ENCODE results near the gene CARNS1. TPM values are rescaled to one million over a fixed set of nuclear protein-coding genes. Genes with fewer than 3 reads are reported as not detected.

The CARNS1 gene
- total RNA-seq, 1 experiment from 2014 or later: 0.13 TPM

DNA sequence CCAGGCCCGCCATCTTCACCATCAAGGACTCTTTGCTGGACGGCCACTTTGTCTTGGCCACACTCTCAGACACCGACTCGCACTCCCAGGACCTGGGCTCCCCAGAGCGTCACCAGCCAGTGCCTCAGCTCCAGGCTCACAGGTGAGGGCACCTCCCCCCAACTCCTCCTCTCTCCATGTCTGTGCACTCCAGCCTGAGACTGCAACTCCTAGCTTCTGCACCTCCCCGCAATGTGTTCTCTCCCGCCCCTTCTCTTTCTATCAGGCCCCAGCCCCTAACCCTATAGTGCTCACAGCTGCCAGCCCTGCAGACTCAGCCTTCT, 19.3 kb upstream of the CARNS1 start:
- DNase-seq (ENCODE audit: low spot score): no peak
- POLR2A ChIA-PET (ENCODE audit: low non-redundant PET): interaction anchor here (0.6 kb wide), 1 partner anchor 23 kb away, joined by 9 read pairs; the partner anchor contains the start of gene CLCF1
- Histone ChIP-seq H3K9me3 (ENCODE audit: low read depth, low read length, poor library complexity, severe bottlenecking) (no peaks in the 10 kb centered on the region), H3K27ac (ENCODE audit: low read depth, low read length, poor library complexity, severe bottlenecking) (peak overlapping the region; percentile 37), H3K36me3 (ENCODE audit: insufficient read depth, low read length, poor library complexity, severe bottlenecking) (peaks cover 61% of the 10 kb centered on the region), H3K4me1 (ENCODE audit: insufficient read depth, low read length, poor library complexity, severe bottlenecking) (peaks cover 18% of the 10 kb centered on the region), H3K27me3 (replicated peaks; ENCODE audit: insufficient read depth, low read depth, low read length, poor library complexity) (no peaks in the 10 kb centered on the region), H3K4me3 (ENCODE audit: low read depth, low read length, poor library complexity, severe bottlenecking) (no peak overlapping the region)
- intact Hi-C loops (cut with micrococcal nuclease; ENCODE audit: unreplicated experiment): no loop called here
- TF ChIP-seq, protein P1, sequence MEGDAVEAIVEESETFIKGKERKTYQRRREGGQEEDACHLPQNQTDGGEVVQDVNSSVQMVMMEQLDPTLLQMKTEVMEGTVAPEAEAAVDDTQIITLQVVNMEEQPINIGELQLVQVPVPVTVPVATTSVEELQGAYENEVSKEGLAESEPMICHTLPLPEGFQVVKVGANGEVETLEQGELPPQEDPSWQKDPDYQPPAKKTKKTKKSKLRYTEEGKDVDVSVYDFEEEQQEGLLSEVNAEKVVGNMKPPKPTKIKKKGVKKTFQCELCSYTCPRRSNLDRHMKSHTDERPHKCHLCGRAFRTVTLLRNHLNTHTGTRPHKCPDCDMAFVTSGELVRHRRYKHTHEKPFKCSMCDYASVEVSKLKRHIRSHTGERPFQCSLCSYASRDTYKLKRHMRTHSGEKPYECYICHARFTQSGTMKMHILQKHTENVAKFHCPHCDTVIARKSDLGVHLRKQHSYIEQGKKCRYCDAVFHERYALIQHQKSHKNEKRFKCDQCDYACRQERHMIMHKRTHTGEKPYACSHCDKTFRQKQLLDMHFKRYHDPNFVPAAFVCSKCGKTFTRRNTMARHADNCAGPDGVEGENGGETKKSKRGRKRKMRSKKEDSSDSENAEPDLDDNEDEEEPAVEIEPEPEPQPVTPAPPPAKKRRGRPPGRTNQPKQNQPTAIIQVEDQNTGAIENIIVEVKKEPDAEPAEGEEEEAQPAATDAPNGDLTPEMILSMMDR (conservative IDR thresholded peaks at IDR 0.05; ENCODE audit: low read depth, low read length): no peak
- no peak for TF ChIP-seq EZH2 (IDR thresholded peaks at IDR 0.05; ENCODE audit: borderline replicate concordance, low read depth, low read length, poor library complexity, severe bottlenecking)
- BruUV-seq (replicated peaks): no TSS peak
- CTCF ChIA-PET: no interaction called here

DNA sequence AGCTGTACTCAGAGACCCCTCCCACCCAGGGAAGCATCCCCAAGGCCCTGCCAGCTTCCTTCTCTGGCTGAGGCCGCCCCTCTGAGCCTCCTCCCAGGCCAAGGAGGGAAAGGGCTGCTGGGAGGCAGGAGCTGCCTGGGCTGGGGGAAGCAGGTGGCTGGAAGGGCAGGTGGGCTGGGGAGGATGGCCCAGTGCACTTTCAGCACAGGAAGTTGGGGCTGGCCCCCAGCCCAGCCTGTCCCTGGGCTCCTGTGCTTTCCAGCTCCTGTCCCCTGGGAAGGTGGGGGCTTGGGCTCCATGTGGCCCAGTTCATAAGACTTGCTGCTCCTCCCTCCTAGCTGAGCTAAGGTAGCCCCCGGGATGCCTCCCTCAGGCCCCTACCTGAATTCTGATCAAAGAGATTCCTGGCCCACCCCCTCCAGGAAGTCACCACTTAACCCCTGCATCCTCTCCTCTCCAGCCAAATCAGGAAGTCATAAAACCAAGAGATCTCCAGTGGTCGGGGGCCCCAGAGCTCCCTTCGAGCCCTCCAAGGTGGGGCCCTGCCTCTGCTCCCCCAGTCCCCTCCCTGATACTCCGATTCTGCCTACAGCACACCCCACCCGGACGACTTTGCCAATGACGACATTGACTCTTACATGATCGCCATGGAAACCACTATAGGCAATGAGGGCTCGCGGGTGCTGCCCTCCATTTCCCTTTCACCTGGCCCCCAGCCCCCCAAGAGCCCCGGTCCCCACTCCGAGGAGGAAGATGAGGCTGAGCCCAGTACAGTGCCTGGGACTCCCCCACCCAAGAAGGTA, 18.7 kb upstream of the CARNS1 start:
- Histone ChIP-seq H3K4me3 (ENCODE audit: low read depth, low read length, poor library complexity, severe bottlenecking) (no peak overlapping the region), H3K9me3 (ENCODE audit: low read depth, low read length, poor library complexity, severe bottlenecking) (no peaks in the 10 kb centered on the region), H3K4me1 (ENCODE audit: insufficient read depth, low read length, poor library complexity, severe bottlenecking) (peaks cover 18% of the 10 kb centered on the region), H3K36me3 (ENCODE audit: insufficient read depth, low read length, poor library complexity, severe bottlenecking) (peaks cover 61% of the 10 kb centered on the region), H3K27me3 (replicated peaks; ENCODE audit: insufficient read depth, low read depth, low read length, poor library complexity) (no peaks in the 10 kb centered on the region), H3K27ac (ENCODE audit: low read depth, low read length, poor library complexity, severe bottlenecking) (peak overlapping the region; percentile 37)
- intact Hi-C loops (cut with micrococcal nuclease; ENCODE audit: unreplicated experiment): no loop called here
- ChIA-PET CTCF (no interaction called here), POLR2A (ENCODE audit: low non-redundant PET) (no interaction called here)
- TF ChIP-seq EZH2 (IDR thresholded peaks at IDR 0.05; ENCODE audit: borderline replicate concordance, low read depth, low read length, poor library complexity, severe bottlenecking): no peak
- TF ChIP-seq, protein P1 (conservative IDR thresholded peaks at IDR 0.05; ENCODE audit: low read depth, low read length): no peak
- no TSS peak for BruUV-seq (replicated peaks)
- DNase-seq (ENCODE audit: low spot score): no peak

DNA sequence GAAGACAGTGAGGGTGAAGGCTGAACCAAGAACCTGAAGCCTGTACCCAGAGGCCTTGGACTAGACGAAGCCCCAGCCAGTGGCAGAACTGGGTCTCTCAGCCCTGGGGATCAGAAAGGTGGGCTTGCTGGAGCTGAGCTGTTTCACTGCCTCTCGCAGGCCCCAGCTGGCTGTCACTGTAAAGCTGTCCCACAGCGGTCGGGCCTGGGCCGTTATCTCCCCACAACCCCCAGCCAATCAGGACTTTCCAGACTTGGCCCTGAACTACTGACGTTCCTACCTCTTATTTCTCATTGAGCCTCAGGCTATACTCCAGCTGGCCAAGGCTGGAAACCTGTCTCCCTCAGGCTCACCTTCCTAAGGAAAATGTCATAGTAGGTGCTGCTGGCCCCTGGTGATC, 17.9 kb upstream of the CARNS1 start:
- no peak for DNase-seq (ENCODE audit: low spot score)
- Histone ChIP-seq H3K4me3 (ENCODE audit: low read depth, low read length, poor library complexity, severe bottlenecking) (no peak overlapping the region), H3K27me3 (replicated peaks; ENCODE audit: insufficient read depth, low read depth, low read length, poor library complexity) (no peaks in the 10 kb centered on the region), H3K4me1 (ENCODE audit: insufficient read depth, low read length, poor library complexity, severe bottlenecking) (peaks cover 23% of the 10 kb centered on the region), H3K27ac (ENCODE audit: low read depth, low read length, poor library complexity, severe bottlenecking) (peak overlapping the region; percentile 11), H3K9me3 (ENCODE audit: low read depth, low read length, poor library complexity, severe bottlenecking) (no peaks in the 10 kb centered on the region), H3K36me3 (ENCODE audit: insufficient read depth, low read length, poor library complexity, severe bottlenecking) (peaks cover 61% of the 10 kb centered on the region)
- CTCF ChIA-PET: interaction anchor here (0.7 kb wide), 1 partner anchor 27 kb away, joined by 4 read pairs; no protein-coding TSS in a partner anchor
- TF ChIP-seq, protein P1 (conservative IDR thresholded peaks at IDR 0.05; ENCODE audit: low read depth, low read length): no peak
- TF ChIP-seq EZH2 (IDR thresholded peaks at IDR 0.05; ENCODE audit: borderline replicate concordance, low read depth, low read length, poor library complexity, severe bottlenecking): no peak
- intact Hi-C loops (cut with micrococcal nuclease; ENCODE audit: unreplicated experiment): no loop called here
- POLR2A ChIA-PET (ENCODE audit: low non-redundant PET): interaction anchor here (0.6 kb wide), 1 partner anchor 114 kb away, joined by 3 read pairs; no protein-coding TSS in a partner anchor
- BruUV-seq (replicated peaks): no TSS peak

Measured in A673 (cell line).